ENCODE data around the gene OPHN1.
"Not testable (repeated sequence)": the region's sequence is repeated elsewhere in the genome, so short reads cannot be mapped to it uniquely, and the experiment has no call there.

OPHN1 gene

GRCh38 chrX:68264793-68265192 lies 168.5 kb downstream of the OPHN1 start:
- not testable (repeated sequence) for H3K9me3 ChIP-seq (ENCODE audit: control insufficient read depth in 1 of 2, low read length in 2 of 2); H3K27me3 ChIP-seq (ENCODE audit: control insufficient read depth in 1 of 2, insufficient read depth in 2 of 2, low read length in 2 of 2); H3K9ac ChIP-seq (ENCODE audit: low read depth in 1 of 2, low read length in 2 of 2); H3K4me1 ChIP-seq (ENCODE audit: control insufficient read depth in 1 of 2, insufficient read depth in 2 of 2, low read length in 2 of 2); H3K36me3 ChIP-seq (ENCODE audit: control insufficient read depth in 1 of 2, insufficient read depth in 2 of 2, low read length in 2 of 2); H3K27ac ChIP-seq (ENCODE audit: low read depth, low read length); H3K4me3 ChIP-seq (ENCODE audit: low read depth in 1 of 2, low read length in 2 of 2)

DNA sequence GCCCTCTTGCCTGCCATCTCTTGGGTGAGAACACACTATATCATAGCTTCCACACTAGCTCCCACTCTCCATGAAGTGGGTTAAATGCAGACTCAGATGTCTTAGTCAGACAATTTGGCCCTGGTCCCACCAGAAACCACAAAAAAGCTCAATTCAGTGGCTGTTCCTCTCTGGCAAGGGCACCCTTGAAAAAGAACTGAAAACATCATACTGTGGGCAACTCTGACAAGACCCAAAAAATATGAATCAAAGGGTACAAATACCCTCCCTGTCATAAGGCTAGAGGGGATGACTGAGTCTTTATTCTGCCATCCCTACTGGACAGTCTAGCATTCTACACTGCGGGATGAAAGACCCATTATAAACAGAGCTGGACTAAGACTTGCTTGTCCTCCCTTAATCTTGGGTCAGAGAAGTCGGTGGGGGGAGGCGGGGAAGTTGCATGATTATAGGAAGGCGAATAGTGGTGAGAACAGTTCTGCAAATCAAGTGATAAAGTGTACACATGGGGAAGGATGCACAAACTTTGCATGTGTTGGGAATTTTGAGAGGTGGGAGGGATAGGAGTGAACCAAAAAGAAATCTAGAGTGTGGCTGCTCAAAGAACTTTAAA lies 172.1 kb downstream of the OPHN1 start:
- H3K27ac ChIP-seq (ENCODE audit: low read depth, low read length), result no peak overlapping the region
- no peaks in the 10 kb centered on the region for H3K27me3 ChIP-seq (ENCODE audit: control insufficient read depth in 1 of 2, insufficient read depth in 2 of 2, low read length in 2 of 2)
- no peaks in the 10 kb centered on the region for H3K9me3 ChIP-seq (ENCODE audit: control insufficient read depth in 1 of 2, low read length in 2 of 2)
- H3K9ac ChIP-seq (ENCODE audit: low read depth in 1 of 2, low read length in 2 of 2), result no peak overlapping the region
- no peak overlapping the region for H3K4me3 ChIP-seq (ENCODE audit: low read depth in 1 of 2, low read length in 2 of 2)
- H3K4me1 ChIP-seq (ENCODE audit: control insufficient read depth in 1 of 2, insufficient read depth in 2 of 2, low read length in 2 of 2), result no peaks in the 10 kb centered on the region
- H3K36me3 ChIP-seq (ENCODE audit: control insufficient read depth in 1 of 2, insufficient read depth in 2 of 2, low read length in 2 of 2), result no peaks in the 10 kb centered on the region

DNA sequence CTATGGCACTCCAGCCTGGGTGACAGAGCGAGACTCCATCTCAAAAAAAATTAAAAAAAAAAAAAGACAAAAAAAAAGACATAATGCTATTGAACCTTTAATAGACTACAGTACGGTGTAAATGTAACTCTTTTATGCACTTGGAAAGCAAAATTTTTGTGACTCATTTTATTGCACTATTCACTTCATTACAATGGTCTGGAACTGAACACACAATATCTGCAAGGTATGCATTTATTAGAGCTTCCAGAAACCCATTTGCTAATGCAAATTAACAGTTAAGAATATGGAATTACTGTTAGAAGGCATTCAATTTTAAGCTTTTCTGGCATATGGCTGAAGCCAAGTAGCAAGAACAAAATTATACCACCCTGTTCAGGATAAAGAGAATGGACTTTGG lies 176.3 kb downstream of the OPHN1 start:
- Histone ChIP-seq H3K27me3 (ENCODE audit: control insufficient read depth in 1 of 2, insufficient read depth in 2 of 2, low read length in 2 of 2) (no peaks in the 10 kb centered on the region), H3K36me3 (ENCODE audit: control insufficient read depth in 1 of 2, insufficient read depth in 2 of 2, low read length in 2 of 2) (no peaks in the 10 kb centered on the region), H3K4me1 (ENCODE audit: control insufficient read depth in 1 of 2, insufficient read depth in 2 of 2, low read length in 2 of 2) (no peaks in the 10 kb centered on the region), H3K4me3 (ENCODE audit: low read depth in 1 of 2, low read length in 2 of 2) (no peak overlapping the region), H3K9me3 (ENCODE audit: control insufficient read depth in 1 of 2, low read length in 2 of 2) (no peaks in the 10 kb centered on the region), H3K9ac (ENCODE audit: low read depth in 1 of 2, low read length in 2 of 2) (no peak overlapping the region), H3K27ac (ENCODE audit: low read depth, low read length) (no peak overlapping the region)

DNA sequence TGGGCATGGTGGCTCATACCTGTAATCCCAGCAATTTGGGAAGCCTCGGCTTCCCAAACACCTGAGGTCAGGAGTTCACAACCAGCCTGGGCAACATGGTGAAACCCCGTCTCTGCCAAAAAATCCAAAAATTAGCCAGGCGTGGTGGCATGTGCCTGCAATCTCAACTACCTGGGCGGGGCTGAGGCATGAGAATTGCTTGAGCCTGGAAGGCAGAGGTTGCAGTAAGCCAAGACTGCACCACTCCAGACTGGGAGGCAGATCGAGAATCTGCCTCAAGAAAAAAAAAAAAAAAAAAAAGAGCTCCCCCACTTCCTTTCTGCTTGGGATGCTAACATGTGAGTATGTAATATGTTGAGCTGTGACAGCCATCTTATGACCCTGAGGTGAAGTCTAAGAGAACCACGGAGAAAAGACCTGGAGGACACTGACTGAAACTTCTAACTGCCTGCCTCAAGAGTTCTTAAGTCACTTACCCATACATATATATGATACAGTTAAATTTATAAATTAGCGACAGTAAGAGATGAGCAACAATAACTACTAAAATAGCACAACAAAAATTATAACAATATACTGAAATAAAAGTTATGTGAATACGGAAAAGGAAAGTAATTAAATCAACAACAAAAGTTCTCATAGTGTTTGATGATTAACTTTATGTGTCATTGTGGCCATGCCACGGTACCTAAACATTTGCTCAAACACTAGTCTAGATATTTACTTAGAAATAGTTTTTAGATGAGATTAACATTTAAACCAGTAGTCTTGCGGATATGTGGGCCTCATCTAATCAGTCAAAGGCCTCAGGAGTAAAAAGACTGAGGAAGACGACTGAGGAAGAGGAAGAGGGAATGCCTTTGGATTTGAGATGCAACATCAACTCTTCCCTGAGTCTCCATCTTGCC lies 178.3 kb downstream of the OPHN1 start:
- Histone ChIP-seq H3K27me3 (ENCODE audit: control insufficient read depth in 1 of 2, insufficient read depth in 2 of 2, low read length in 2 of 2) (no peaks in the 10 kb centered on the region), H3K27ac (ENCODE audit: low read depth, low read length) (no peak overlapping the region), H3K36me3 (ENCODE audit: control insufficient read depth in 1 of 2, insufficient read depth in 2 of 2, low read length in 2 of 2) (no peaks in the 10 kb centered on the region), H3K9me3 (ENCODE audit: control insufficient read depth in 1 of 2, low read length in 2 of 2) (no peaks in the 10 kb centered on the region), H3K9ac (ENCODE audit: low read depth in 1 of 2, low read length in 2 of 2) (no peak overlapping the region), H3K4me1 (ENCODE audit: control insufficient read depth in 1 of 2, insufficient read depth in 2 of 2, low read length in 2 of 2) (no peaks in the 10 kb centered on the region), H3K4me3 (ENCODE audit: low read depth in 1 of 2, low read length in 2 of 2) (no peak overlapping the region)

DNA sequence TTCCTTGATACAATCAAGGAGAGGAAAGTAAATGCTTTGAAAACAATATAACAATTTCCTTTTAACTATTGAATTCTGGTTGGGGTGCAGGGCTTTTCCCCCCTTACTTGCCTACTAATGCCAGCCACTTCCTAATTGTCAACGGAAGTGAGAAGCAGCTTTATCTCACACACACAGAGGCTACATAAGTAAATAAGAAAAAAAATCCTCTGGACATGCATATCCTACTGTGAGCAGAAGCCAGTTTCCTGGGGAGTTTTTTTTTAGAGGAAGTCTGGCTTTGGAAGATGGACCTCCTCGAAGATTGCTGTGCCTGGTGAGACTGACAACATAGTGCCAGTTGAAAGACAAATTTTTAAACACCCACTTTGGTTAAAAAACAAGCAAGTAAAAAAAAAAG lies 180.6 kb downstream of the OPHN1 start:
- Histone ChIP-seq H3K9me3 (ENCODE audit: control insufficient read depth in 1 of 2, low read length in 2 of 2) (no peaks in the 10 kb centered on the region), H3K27ac (ENCODE audit: low read depth, low read length) (no peak overlapping the region), H3K4me3 (ENCODE audit: low read depth in 1 of 2, low read length in 2 of 2) (no peak overlapping the region), H3K36me3 (ENCODE audit: control insufficient read depth in 1 of 2, insufficient read depth in 2 of 2, low read length in 2 of 2) (no peaks in the 10 kb centered on the region), H3K27me3 (ENCODE audit: control insufficient read depth in 1 of 2, insufficient read depth in 2 of 2, low read length in 2 of 2) (no peaks in the 10 kb centered on the region), H3K4me1 (ENCODE audit: control insufficient read depth in 1 of 2, insufficient read depth in 2 of 2, low read length in 2 of 2) (no peaks in the 10 kb centered on the region), H3K9ac (ENCODE audit: low read depth in 1 of 2, low read length in 2 of 2) (no peak overlapping the region)

- no peaks in the 10 kb centered on the region for H3K9me3 ChIP-seq (ENCODE audit: control insufficient read depth in 1 of 2, low read length in 2 of 2)
- H3K27me3 ChIP-seq (ENCODE audit: control insufficient read depth in 1 of 2, insufficient read depth in 2 of 2, low read length in 2 of 2), result no peaks in the 10 kb centered on the region
- H3K36me3 ChIP-seq (ENCODE audit: control insufficient read depth in 1 of 2, insufficient read depth in 2 of 2, low read length in 2 of 2), result no peaks in the 10 kb centered on the region
- no peak overlapping the region for H3K27ac ChIP-seq (ENCODE audit: low read depth, low read length)
- no peaks in the 10 kb centered on the region for H3K4me1 ChIP-seq (ENCODE audit: control insufficient read depth in 1 of 2, insufficient read depth in 2 of 2, low read length in 2 of 2)
- no peak overlapping the region for H3K4me3 ChIP-seq (ENCODE audit: low read depth in 1 of 2, low read length in 2 of 2)
- no peak overlapping the region for H3K9ac ChIP-seq (ENCODE audit: low read depth in 1 of 2, low read length in 2 of 2)
Observed at GRCh38 chrX:68249903-68250302, 183.4 kb downstream of the OPHN1 start.

DNA sequence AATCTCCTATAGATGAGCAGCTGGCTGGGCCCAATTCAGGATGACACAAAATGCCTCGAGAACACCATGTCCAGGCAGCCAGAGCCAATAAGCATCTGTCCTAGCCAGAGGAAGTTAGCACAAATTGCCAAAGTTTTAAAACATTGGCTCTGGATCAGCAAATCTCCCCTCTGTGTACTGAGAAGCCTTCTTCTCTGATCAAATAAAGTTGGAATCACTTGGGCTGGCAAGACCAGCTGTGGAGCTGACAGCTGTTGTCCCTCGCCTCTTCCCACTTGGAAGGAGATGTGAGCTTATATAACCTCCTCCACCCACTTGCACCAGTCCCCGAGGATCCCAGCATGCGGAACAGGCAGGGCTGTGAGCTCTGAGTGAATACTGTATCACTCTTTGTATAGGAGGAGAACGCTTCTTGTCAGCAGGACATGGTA lies 183.9 kb downstream of the OPHN1 start:
- Histone ChIP-seq H3K27ac (ENCODE audit: low read depth, low read length) (no peak overlapping the region), H3K27me3 (ENCODE audit: control insufficient read depth in 1 of 2, insufficient read depth in 2 of 2, low read length in 2 of 2) (no peaks in the 10 kb centered on the region), H3K36me3 (ENCODE audit: control insufficient read depth in 1 of 2, insufficient read depth in 2 of 2, low read length in 2 of 2) (no peaks in the 10 kb centered on the region), H3K9me3 (ENCODE audit: control insufficient read depth in 1 of 2, low read length in 2 of 2) (no peaks in the 10 kb centered on the region), H3K4me1 (ENCODE audit: control insufficient read depth in 1 of 2, insufficient read depth in 2 of 2, low read length in 2 of 2) (no peaks in the 10 kb centered on the region), H3K9ac (ENCODE audit: low read depth in 1 of 2, low read length in 2 of 2) (no peak overlapping the region), H3K4me3 (ENCODE audit: low read depth in 1 of 2, low read length in 2 of 2) (no peak overlapping the region)

DNA sequence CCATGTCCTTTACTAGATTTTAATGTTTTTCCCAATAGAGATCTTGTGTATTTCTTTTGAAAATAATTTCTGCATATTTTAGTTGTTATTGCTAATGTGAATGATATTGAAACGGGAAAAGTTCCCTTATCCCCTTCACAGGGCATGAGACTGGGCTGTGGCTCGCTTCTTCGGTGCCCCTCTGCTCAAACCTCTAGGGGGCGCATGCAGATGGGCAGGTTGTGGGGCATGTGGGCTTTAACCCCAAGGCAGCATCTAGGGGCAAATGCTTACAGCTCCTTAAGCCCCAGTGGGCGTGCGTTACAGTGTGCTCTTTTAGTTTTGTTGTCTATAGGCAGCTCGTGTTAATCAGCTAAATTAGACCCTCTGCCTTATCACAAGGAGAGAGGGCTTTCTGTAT lies 194.7 kb downstream of the OPHN1 start:
- Histone ChIP-seq H3K9me3 (ENCODE audit: control insufficient read depth in 1 of 2, low read length in 2 of 2) (no peaks in the 10 kb centered on the region), H3K4me1 (ENCODE audit: control insufficient read depth in 1 of 2, insufficient read depth in 2 of 2, low read length in 2 of 2) (no peaks in the 10 kb centered on the region), H3K4me3 (ENCODE audit: low read depth in 1 of 2, low read length in 2 of 2) (no peak overlapping the region), H3K27ac (ENCODE audit: low read depth, low read length) (no peak overlapping the region), H3K27me3 (ENCODE audit: control insufficient read depth in 1 of 2, insufficient read depth in 2 of 2, low read length in 2 of 2) (no peaks in the 10 kb centered on the region), H3K36me3 (ENCODE audit: control insufficient read depth in 1 of 2, insufficient read depth in 2 of 2, low read length in 2 of 2) (no peaks in the 10 kb centered on the region), H3K9ac (ENCODE audit: low read depth in 1 of 2, low read length in 2 of 2) (no peak overlapping the region)

DNA sequence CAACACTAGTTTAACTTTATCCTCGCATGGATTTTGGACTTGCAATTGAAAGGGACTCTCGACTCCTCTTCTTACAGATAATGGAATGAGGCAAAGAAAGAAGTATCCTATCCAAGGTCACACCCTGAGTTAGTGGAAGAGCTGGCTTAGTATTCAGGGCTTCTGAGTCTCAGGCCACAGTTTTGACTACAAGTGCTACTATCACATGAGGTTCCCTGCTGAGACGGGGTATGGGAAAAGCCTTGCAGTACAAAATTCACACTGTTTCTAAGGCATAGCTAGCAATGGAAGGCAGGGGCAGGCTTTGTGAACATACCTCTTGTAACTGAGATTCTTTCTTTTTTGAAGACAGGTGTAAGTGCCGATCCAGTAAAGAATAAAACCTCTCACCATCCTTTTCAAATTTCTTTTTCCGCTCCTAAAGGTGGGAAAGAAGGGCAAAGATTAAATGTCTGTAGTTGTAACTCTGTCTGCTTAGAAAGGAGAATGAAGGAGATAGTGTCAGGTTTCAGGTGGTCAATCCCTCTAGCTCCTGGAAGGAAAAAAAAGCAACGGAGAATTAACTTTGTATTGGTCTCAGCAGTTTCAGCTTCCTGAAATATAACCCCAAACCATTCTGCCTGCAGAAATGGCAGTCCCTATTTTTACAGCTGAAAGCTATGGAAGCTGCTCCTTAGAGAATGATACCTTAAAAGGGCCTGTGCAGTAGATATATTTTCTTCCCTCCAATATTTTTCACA lies 199.0 kb downstream of the OPHN1 start:
- Histone ChIP-seq H3K36me3 (ENCODE audit: control insufficient read depth in 1 of 2, insufficient read depth in 2 of 2, low read length in 2 of 2) (no peaks in the 10 kb centered on the region), H3K4me3 (ENCODE audit: low read depth in 1 of 2, low read length in 2 of 2) (no peak overlapping the region), H3K27me3 (ENCODE audit: control insufficient read depth in 1 of 2, insufficient read depth in 2 of 2, low read length in 2 of 2) (no peaks in the 10 kb centered on the region), H3K27ac (ENCODE audit: low read depth, low read length) (no peak overlapping the region), H3K9ac (ENCODE audit: low read depth in 1 of 2, low read length in 2 of 2) (no peak overlapping the region), H3K9me3 (ENCODE audit: control insufficient read depth in 1 of 2, low read length in 2 of 2) (no peaks in the 10 kb centered on the region), H3K4me1 (ENCODE audit: control insufficient read depth in 1 of 2, insufficient read depth in 2 of 2, low read length in 2 of 2) (no peaks in the 10 kb centered on the region)

- no peak overlapping the region for H3K9ac ChIP-seq (ENCODE audit: low read depth in 1 of 2, low read length in 2 of 2)
- H3K36me3 ChIP-seq (ENCODE audit: control insufficient read depth in 1 of 2, insufficient read depth in 2 of 2, low read length in 2 of 2), result no peaks in the 10 kb centered on the region
- H3K4me1 ChIP-seq (ENCODE audit: control insufficient read depth in 1 of 2, insufficient read depth in 2 of 2, low read length in 2 of 2), result no peaks in the 10 kb centered on the region
- H3K27ac ChIP-seq (ENCODE audit: low read depth, low read length), result no peak overlapping the region
- H3K27me3 ChIP-seq (ENCODE audit: control insufficient read depth in 1 of 2, insufficient read depth in 2 of 2, low read length in 2 of 2), result no peaks in the 10 kb centered on the region
- no peak overlapping the region for H3K4me3 ChIP-seq (ENCODE audit: low read depth in 1 of 2, low read length in 2 of 2)
- no peaks in the 10 kb centered on the region for H3K9me3 ChIP-seq (ENCODE audit: control insufficient read depth in 1 of 2, low read length in 2 of 2)
Observed at GRCh38 chrX:68232206-68232605, 201.1 kb downstream of the OPHN1 start.
